ENCODE measurements around the gene CPNE2.

Gene CPNE2

GRCh38 chr16:57126411-57126810, 34.0 kb downstream of the CPNE2 start:
- no peak for DNase-seq

GRCh38 chr16:57127037-57127763, 34.8 kb downstream of the CPNE2 start:
- no peak for DNase-seq

- DNase-seq, result no peak
Observed at GRCh38 chr16:57127836-57128235, 35.5 kb downstream of the CPNE2 start.

GRCh38 chr16:57128771-57129389, 36.5 kb downstream of the CPNE2 start:
- peak; percentile 52 for DNase-seq

- no peak for DNase-seq
Observed at GRCh38 chr16:57130950-57131321, 38.6 kb downstream of the CPNE2 start.

GRCh38 chr16:57131351-57131970, 39.1 kb downstream of the CPNE2 start:
- no peak for DNase-seq

GRCh38 chr16:57132470-57132869, 40.1 kb downstream of the CPNE2 start:
- no peak for DNase-seq

- no peak for DNase-seq
Observed at GRCh38 chr16:57133031-57133430, 40.6 kb downstream of the CPNE2 start.

GRCh38 chr16:57133886-57134285, 41.5 kb downstream of the CPNE2 start:
- DNase-seq, result no peak

GRCh38 chr16:57134982-57135381, 42.6 kb downstream of the CPNE2 start:
- DNase-seq, result peak; percentile 23

- DNase-seq, result no peak
Observed at GRCh38 chr16:57137043-57137442, 44.7 kb downstream of the CPNE2 start.

GRCh38 chr16:57137566-57138273, 45.3 kb downstream of the CPNE2 start:
- no peak for DNase-seq

- no peak for DNase-seq
Observed at GRCh38 chr16:57138281-57138935, 46.0 kb downstream of the CPNE2 start.

GRCh38 chr16:57140931-57141668, 48.7 kb downstream of the CPNE2 start:
- no peak for DNase-seq

GRCh38 chr16:57141822-57142631, 49.6 kb downstream of the CPNE2 start:
- DNase-seq, result no peak

GRCh38 chr16:57143149-57143921, 51.0 kb downstream of the CPNE2 start:
- DNase-seq, result no peak

GRCh38 chr16:57144027-57144426, 51.6 kb downstream of the CPNE2 start:
- DNase-seq, result no peak

- DNase-seq, result no peak
Observed at GRCh38 chr16:57145046-57146021, 53.0 kb downstream of the CPNE2 start.

- no peak for DNase-seq
Observed at GRCh38 chr16:57146040-57146647, 53.8 kb downstream of the CPNE2 start.

All from activated naive CD4-positive, alpha-beta T cell treated with anti-CD3 and anti-CD28 coated beads, Interleukin-2, amount 50 U/mL, for 16 hours (primary cell).